Activated naive CD4-positive, alpha-beta T cell treated with anti-CD3 and anti-CD28 coated beads, Interleukin-2, amount 10 ng/mL, durations not matched to agents 7 days and 5 days (primary cell): ENCODE measurements around the gene ITSN1.

Source experiments
- CTCF ChIA-PET: fragments of 350-600 bp; sonication (Branson Sonifier 250); formaldehyde crosslinking; loops from one replicate; lab custom pipeline; 2021; ENCODE audit warnings: antibody characterized with exemption; lab: Charles Lee
- DNase-seq: peaks from one replicate; pipeline ENCODE4 v3.0.0-alpha.2; 2020
- H3K27ac Mint-ChIP-seq: one replicate; pipeline ENCODE4 v1.8.0; 2021; ENCODE audit warnings: mild to moderate bottlenecking, moderate library complexity, mixed read lengths
- H3K27me3 Mint-ChIP-seq: one replicate; pipeline ENCODE4 v1.8.0; 2021; ENCODE audit warnings: mild to moderate bottlenecking, mixed read lengths
- H3K36me3 Mint-ChIP-seq: one replicate; pipeline ENCODE4 v1.8.0; 2021; ENCODE audit warnings: mixed read lengths
- H3K4me1 Mint-ChIP-seq: one replicate; pipeline ENCODE4 v1.8.0; 2021; ENCODE audit warnings: mixed read lengths
- H3K4me3 Mint-ChIP-seq: one replicate; pipeline ENCODE4 v1.8.0; 2021; ENCODE audit warnings: mild to moderate bottlenecking, moderate library complexity, mixed read lengths
- H3K9me3 Mint-ChIP-seq: one replicate; pipeline ENCODE4 v1.8.0; 2021; ENCODE audit warnings: mixed read lengths

ITSN1 gene

DNA sequence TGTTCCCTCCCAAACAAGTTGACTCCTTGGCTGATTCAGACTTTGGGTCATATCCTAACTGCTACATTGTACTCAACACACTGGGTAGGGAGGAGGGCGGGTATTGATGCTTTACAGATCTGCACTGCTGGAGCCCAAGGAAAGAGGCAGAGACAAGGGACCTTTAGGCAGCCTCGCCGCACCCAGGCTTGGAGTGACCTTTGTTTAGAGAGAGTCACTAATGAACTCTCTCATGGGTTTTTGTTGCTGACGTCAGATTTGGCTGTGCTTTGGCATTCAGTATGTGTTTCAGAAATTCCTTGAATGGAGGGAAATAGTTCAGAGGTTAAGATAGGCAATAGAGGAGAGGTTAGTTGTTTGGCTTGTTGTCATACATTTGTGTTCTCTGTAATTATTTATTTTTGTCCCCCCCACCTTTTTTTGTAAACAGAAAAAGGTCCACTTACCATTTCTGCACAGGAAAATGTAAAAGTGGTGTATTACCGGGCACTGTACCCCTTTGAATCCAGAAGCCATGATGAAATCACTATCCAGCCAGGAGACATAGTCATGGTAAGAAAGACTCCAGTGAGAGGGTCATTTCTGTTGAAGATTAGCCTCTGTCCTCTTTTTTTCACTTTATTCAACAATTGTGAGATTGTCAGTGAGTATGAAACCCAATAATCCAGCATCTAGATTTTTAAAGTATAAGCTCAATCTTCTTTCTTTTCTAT, 157.2 kb downstream of the ITSN1 start:
- no peak overlapping the region for H3K4me3 Mint-ChIP-seq
- H3K36me3 Mint-ChIP-seq, result no peaks in the 10 kb centered on the region
- CTCF ChIA-PET, result no interaction called here
- no peak overlapping the region for H3K27ac Mint-ChIP-seq
- H3K9me3 Mint-ChIP-seq, result no peaks in the 10 kb centered on the region
- H3K4me1 Mint-ChIP-seq, result no peaks in the 10 kb centered on the region
- H3K27me3 Mint-ChIP-seq, result no peaks in the 10 kb centered on the region
- no peak for DNase-seq

GRCh38 chr21:33800753-33801423, 158.6 kb downstream of the ITSN1 start:
- no peaks in the 10 kb centered on the region for H3K36me3 Mint-ChIP-seq
- no peak for DNase-seq
- no peak overlapping the region for H3K27ac Mint-ChIP-seq
- CTCF ChIA-PET, result no interaction called here
- no peaks in the 10 kb centered on the region for H3K4me1 Mint-ChIP-seq
- H3K4me3 Mint-ChIP-seq, result no peak overlapping the region
- H3K9me3 Mint-ChIP-seq, result no peaks in the 10 kb centered on the region
- no peaks in the 10 kb centered on the region for H3K27me3 Mint-ChIP-seq

DNA sequence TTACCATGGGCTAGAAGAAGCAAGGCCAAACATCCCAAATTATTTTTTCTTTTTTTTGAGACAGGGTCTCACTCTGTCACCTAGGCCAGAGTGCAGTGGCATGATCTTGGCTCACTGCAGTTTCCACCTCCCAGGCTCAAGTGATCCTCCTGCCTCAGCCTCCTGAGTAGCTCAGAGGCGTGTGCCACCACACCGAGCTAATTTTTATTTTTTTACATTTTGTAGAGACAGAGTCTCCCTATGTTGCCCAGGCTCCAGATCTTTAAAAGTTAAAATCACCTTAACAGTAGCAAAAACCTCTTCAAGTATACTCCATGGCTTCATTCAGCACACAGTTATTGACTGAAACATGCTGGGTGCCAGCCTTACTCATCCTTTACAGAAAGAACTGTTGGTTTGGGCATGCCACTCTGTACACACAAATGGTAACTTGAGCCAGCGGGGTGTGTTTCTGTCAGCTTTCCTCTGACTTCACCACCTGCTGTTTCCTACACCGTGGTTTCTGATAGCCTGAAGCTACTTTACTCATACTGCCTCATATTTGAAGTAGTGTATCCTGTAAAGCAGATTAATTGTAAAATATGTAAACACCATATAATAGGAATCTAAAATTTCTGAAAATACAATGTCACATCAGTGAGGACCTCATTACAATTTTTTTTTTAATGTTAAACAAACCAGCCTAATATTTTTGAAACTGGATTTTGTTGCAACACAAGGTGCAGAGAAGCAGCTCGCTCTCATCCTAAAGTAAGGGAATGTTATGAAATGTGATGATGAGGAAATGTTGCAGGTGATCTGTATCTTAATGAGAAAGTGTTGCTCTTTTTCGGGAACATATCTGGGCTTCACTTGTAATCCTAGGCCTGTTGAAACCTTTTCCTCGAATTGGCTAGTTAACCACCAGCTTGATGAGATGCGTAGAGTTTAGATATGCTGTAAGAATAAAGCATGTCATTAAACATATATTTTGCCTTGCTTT, 159.4 kb downstream of the ITSN1 start:
- Mint-ChIP-seq H3K4me1 (no peaks in the 10 kb centered on the region), H3K4me3 (no peak overlapping the region), H3K27me3 (no peaks in the 10 kb centered on the region), H3K36me3 (no peaks in the 10 kb centered on the region), H3K9me3 (no peaks in the 10 kb centered on the region), H3K27ac (no peak overlapping the region)
- DNase-seq, result no peak
- CTCF ChIA-PET, result no interaction called here

- Mint-ChIP-seq H3K36me3 (no peaks in the 10 kb centered on the region), H3K4me1 (no peaks in the 10 kb centered on the region), H3K27ac (no peak overlapping the region), H3K9me3 (no peaks in the 10 kb centered on the region), H3K4me3 (no peak overlapping the region), H3K27me3 (no peaks in the 10 kb centered on the region)
- DNase-seq, result no peak
- CTCF ChIA-PET, result no interaction called here
Observed at GRCh38 chr21:33802481-33802880, 160.2 kb downstream of the ITSN1 start.

DNA sequence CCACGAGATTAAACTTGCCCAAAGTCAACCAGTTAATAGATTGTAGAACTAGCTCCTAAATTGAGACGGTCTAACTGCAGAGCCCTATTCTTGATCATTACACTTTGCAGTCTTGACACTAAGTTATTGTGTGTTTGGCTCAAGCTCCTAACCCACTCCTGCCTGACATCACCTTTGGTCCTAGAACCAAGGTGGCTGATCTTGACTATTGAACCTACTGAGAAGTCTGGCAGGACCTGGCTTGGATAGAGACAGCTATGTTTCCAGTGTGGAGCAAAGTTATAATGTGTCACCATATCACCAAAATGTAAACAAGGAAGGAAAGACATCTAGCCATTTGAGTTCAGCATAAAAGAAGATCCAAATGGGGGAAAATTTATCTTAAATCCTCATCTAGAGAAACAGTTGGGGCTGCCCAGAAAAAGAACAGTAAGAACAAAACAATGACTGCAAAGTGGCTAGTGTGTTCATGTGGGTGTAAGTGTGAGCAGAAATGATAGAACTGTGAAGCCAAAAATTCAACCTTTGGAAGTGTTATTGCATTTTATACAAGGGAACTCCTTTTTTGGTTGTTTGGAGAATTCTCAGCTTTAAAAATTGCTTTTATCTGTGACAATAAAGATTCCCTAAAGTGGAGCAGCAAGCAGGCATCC, 166.5 kb downstream of the ITSN1 start:
- no peak overlapping the region for H3K27ac Mint-ChIP-seq
- CTCF ChIA-PET, result no interaction called here
- H3K36me3 Mint-ChIP-seq, result no peaks in the 10 kb centered on the region
- H3K4me3 Mint-ChIP-seq, result no peak overlapping the region
- no peak for DNase-seq
- no peaks in the 10 kb centered on the region for H3K4me1 Mint-ChIP-seq
- no peaks in the 10 kb centered on the region for H3K9me3 Mint-ChIP-seq
- H3K27me3 Mint-ChIP-seq, result no peaks in the 10 kb centered on the region

DNA sequence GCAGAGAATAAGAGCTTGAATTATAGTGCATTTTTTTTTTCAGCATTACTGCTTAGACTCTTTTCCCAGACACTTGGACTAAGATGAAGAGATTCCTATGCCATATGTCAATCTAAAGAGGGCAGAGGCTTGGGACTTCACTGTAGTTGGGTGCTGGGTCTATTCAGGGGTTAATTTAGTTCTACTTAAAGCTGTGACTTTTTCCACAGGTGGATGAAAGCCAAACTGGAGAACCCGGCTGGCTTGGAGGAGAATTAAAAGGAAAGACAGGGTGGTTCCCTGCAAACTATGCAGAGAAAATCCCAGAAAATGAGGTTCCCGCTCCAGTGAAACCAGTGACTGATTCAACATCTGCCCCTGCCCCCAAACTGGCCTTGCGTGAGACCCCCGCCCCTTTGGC, 168.5 kb downstream of the ITSN1 start:
- H3K9me3 Mint-ChIP-seq, result no peaks in the 10 kb centered on the region
- DNase-seq, result no peak
- CTCF ChIA-PET, result no interaction called here
- no peaks in the 10 kb centered on the region for H3K27me3 Mint-ChIP-seq
- H3K4me3 Mint-ChIP-seq, result no peak overlapping the region
- H3K36me3 Mint-ChIP-seq, result no peaks in the 10 kb centered on the region
- no peaks in the 10 kb centered on the region for H3K4me1 Mint-ChIP-seq
- H3K27ac Mint-ChIP-seq, result no peak overlapping the region

DNA sequence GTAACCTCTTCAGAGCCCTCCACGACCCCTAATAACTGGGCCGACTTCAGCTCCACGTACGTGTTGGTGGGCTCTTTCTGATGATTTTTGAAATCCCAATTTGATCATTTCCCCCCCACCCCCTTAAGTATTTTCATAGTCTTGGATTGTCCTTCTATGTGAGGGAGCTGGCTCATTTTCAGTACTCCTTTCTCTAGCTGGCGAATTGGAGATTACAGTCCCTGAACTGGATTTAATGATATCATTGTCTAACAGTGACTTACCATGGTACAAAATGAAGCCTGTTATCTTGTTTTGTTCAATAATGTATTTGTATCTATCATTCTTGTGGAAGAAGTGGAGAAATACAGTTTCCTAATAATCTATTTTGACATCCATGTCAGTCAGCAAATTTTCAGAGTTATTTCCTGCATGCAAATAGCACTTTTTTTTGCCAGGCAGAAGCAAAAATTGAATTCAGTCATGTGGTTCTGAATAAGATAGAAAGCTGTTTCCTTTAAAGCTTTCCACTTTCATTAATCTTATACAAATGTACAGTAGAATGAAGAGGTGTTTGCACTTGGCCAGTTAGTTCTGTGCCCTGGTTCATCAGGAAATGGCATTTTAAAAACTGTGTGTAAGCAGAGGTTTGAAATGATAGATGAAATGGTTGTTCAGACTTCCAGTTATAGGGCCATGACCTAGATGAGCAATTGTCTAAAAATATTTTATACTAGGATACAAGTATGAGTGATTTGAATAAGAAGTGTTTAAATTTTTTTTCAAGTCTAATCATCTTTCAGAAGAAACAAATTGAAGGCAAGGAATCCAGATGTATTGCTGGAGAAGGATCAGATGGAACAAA, 169.1 kb downstream of the ITSN1 start:
- no peaks in the 10 kb centered on the region for H3K4me1 Mint-ChIP-seq
- H3K9me3 Mint-ChIP-seq, result no peaks in the 10 kb centered on the region
- no peaks in the 10 kb centered on the region for H3K27me3 Mint-ChIP-seq
- no peak overlapping the region for H3K27ac Mint-ChIP-seq
- H3K36me3 Mint-ChIP-seq, result no peaks in the 10 kb centered on the region
- CTCF ChIA-PET, result no interaction called here
- no peak overlapping the region for H3K4me3 Mint-ChIP-seq
- DNase-seq, result no peak

- Mint-ChIP-seq H3K36me3 (no peaks in the 10 kb centered on the region), H3K27ac (no peak overlapping the region), H3K27me3 (no peaks in the 10 kb centered on the region), H3K4me3 (no peak overlapping the region), H3K9me3 (no peaks in the 10 kb centered on the region), H3K4me1 (no peaks in the 10 kb centered on the region)
- CTCF ChIA-PET, result no interaction called here
- no peak for DNase-seq
Observed at GRCh38 chr21:33813832-33814365, 171.6 kb downstream of the ITSN1 start.

GRCh38 chr21:33815143-33815707, 172.9 kb downstream of the ITSN1 start:
- no peaks in the 10 kb centered on the region for H3K4me1 Mint-ChIP-seq

GRCh38 chr21:33816174-33816573, 173.9 kb downstream of the ITSN1 start:
- no peak overlapping the region for H3K27ac Mint-ChIP-seq
- CTCF ChIA-PET, result no interaction called here
- H3K36me3 Mint-ChIP-seq, result no peaks in the 10 kb centered on the region
- no peaks in the 10 kb centered on the region for H3K27me3 Mint-ChIP-seq
- no peak for DNase-seq
- H3K9me3 Mint-ChIP-seq, result no peaks in the 10 kb centered on the region
- no peak overlapping the region for H3K4me3 Mint-ChIP-seq
- no peaks in the 10 kb centered on the region for H3K4me1 Mint-ChIP-seq

More at GRCh38 chr21:33815143-33815707, 172.9 kb downstream of the ITSN1 start:
- no peak for DNase-seq
- Mint-ChIP-seq H3K27me3 (no peaks in the 10 kb centered on the region), H3K9me3 (no peaks in the 10 kb centered on the region), H3K27ac (no peak overlapping the region), H3K36me3 (no peaks in the 10 kb centered on the region), H3K4me3 (no peak overlapping the region)
- CTCF ChIA-PET, result no interaction called here

DNA sequence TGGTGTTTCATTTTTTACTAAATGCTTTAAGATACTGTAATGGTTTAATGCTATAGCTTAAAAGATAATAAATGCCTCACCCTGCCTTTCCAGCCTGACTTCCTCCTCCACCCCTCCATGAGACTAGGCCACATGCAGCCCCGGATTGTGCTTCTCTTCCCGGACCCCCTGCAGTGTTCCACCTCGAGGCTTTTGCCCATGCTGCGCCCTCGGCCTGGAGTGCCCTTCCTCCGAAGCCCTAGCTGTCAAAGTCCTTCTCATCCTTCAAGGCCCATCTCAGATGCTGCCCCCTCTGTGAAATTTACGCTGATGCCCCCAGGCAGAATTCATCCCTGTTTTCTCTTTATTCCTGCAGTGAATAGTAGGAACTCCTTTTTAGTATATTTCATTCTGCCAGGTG, 174.8 kb downstream of the ITSN1 start:
- no peak overlapping the region for H3K27ac Mint-ChIP-seq
- H3K9me3 Mint-ChIP-seq, result no peaks in the 10 kb centered on the region
- no peaks in the 10 kb centered on the region for H3K27me3 Mint-ChIP-seq
- H3K4me1 Mint-ChIP-seq, result no peaks in the 10 kb centered on the region
- DNase-seq, result no peak
- H3K4me3 Mint-ChIP-seq, result no peak overlapping the region
- CTCF ChIA-PET, result no interaction called here
- no peaks in the 10 kb centered on the region for H3K36me3 Mint-ChIP-seq

DNA sequence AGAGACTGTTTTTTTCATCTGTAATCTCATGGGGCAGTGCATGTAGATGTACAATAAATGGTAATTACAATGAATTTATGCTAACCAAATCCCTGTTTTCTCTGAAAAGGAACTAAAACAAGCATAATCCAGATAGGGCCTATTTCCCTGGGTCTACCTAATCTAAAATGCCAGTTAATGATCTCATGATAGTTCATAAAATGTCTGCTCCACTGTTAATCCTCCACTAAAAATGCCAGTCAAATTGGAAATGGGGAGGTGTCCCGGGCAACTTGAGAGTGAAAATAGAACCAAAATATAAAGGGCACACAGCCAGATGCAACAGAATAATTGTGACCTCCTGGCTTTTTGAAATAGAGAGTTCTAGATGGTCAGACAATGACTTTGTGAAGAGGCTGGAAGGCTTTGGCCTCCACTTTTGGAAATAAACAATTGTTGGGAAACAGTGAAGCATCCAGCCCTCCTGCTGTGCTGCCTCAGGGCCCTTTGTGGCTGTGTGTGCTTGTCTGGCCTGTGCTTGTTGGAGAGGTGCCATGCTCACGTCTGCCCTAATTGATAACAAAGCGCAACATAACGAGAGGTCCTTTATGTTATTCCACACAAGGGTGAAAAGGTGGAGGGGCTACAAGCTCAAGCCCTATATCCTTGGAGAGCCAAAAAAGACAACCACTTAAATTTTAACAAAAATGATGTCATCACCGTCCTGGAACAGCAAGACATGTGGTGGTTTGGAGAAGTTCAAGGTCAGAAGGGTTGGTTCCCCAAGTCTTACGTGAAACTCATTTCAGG, 175.6 kb downstream of the ITSN1 start:
- Mint-ChIP-seq H3K4me1 (no peaks in the 10 kb centered on the region), H3K4me3 (no peak overlapping the region), H3K9me3 (no peaks in the 10 kb centered on the region), H3K27me3 (no peaks in the 10 kb centered on the region), H3K36me3 (no peaks in the 10 kb centered on the region), H3K27ac (no peak overlapping the region)
- CTCF ChIA-PET, result interaction anchor here (0.6 kb wide), 1 partner anchor 55 kb away, joined by 5 read pairs; no protein-coding TSS in a partner anchor
- DNase-seq, result no peak
